Measurements from ENCODE around the gene DPM2.

Gene DPM2

GRCh38 chr9:127972236-127972871, 34.7 kb upstream of the DPM2 start:
- DNase-seq, result no peak

GRCh38 chr9:127971357-127972235, 33.9 kb upstream of the DPM2 start:
- peak in 2 of 6 experiments; percentile 24 to 48 for DNase-seq

- peak; percentile 54 to 80 (median 71) for DNase-seq
These were observed 33.0 kb upstream of the DPM2 start for GRCh38 chr9:127970401-127971313.

- DNase-seq, result no peak
These were observed 31.2 kb upstream of the DPM2 start for GRCh38 chr9:127968700-127969383.

GRCh38 chr9:127968042-127968441, 30.4 kb upstream of the DPM2 start:
- DNase-seq, result peak in 2 of 6 experiments; percentile 26 to 37

- peak in 1 of 6 experiments; percentile 24 for DNase-seq
These were observed 29.6 kb upstream of the DPM2 start for GRCh38 chr9:127967151-127967809.

GRCh38 chr9:127966416-127967150, 28.9 kb upstream of the DPM2 start:
- DNase-seq, result no peak

- no peak for DNase-seq
These were observed 28.3 kb upstream of the DPM2 start for GRCh38 chr9:127965953-127966352.

- DNase-seq, result peak in 1 of 6 experiments; percentile 26
These were observed 25.9 kb upstream of the DPM2 start for GRCh38 chr9:127963359-127964064.

GRCh38 chr9:127963041-127963358, 25.3 kb upstream of the DPM2 start:
- DNase-seq, result no peak

- no peak for DNase-seq
These were observed 24.6 kb upstream of the DPM2 start for GRCh38 chr9:127962278-127962677.

GRCh38 chr9:127961613-127962155, 24.0 kb upstream of the DPM2 start:
- no peak for DNase-seq

GRCh38 chr9:127961155-127961490, 23.5 kb upstream of the DPM2 start:
- no peak for DNase-seq

GRCh38 chr9:127960410-127961154, 22.9 kb upstream of the DPM2 start:
- DNase-seq, result no peak

GRCh38 chr9:127959841-127960409, 22.3 kb upstream of the DPM2 start:
- DNase-seq, result no peak

- peak in 2 of 6 experiments; percentile 24 to 26 for DNase-seq
These were observed 21.7 kb upstream of the DPM2 start for GRCh38 chr9:127959398-127959797.

- DNase-seq, result no peak
These were observed 21.1 kb upstream of the DPM2 start for GRCh38 chr9:127958728-127959127.

- peak; percentile 48 to 76 (median 66) for DNase-seq
These were observed 17.8 kb upstream of the DPM2 start for GRCh38 chr9:127955294-127956015.
